Measurements from ENCODE around the gene MAST4. TPM values are rescaled to one million over a fixed set of nuclear protein-coding genes. Genes with fewer than 3 reads are reported as not detected.
A peak's percentile ranks its signal among the peaks of the same experiment; 100 is the strongest.

MAST4 gene
- total RNA-seq, 2 donors from 2014 or later = 50.4 to 60.6 TPM

- no peak for DNase-seq (ENCODE audit: low spot score)
- no peak for TF ChIP-seq CTCF (IDR thresholded peaks at IDR 0.05)
- Histone ChIP-seq H3K27me3 (no peaks in the 10 kb centered on the region), H3K36me3 (no peaks in the 10 kb centered on the region), H3K4me1 (peaks cover 0 to 27% of the 10 kb centered on the region in 2 donors), H3K4me3 (no peak overlapping the region), H3K27ac (peak overlapping the region; percentile 32 to 59), H3K9me3 (no peaks in the 10 kb centered on the region)
Measured at GRCh38 chr5:66826263-66826662, 230.1 kb downstream of the MAST4 start.

GRCh38 chr5:66826696-66827095 is 230.5 kb downstream of the MAST4 start:
- no peaks in the 10 kb centered on the region for H3K36me3 ChIP-seq
- no peaks in the 10 kb centered on the region for H3K9me3 ChIP-seq
- no peak for DNase-seq (ENCODE audit: low spot score)
- no peak for TF ChIP-seq CTCF (IDR thresholded peaks at IDR 0.05)
- peaks cover 0 to 27% of the 10 kb centered on the region in 2 donors for H3K4me1 ChIP-seq
- peak overlapping the region; percentile 32 to 59 for H3K27ac ChIP-seq
- H3K4me3 ChIP-seq = no peak overlapping the region
- H3K27me3 ChIP-seq = no peaks in the 10 kb centered on the region

GRCh38 chr5:66828046-66828547 is 231.9 kb downstream of the MAST4 start:
- no peaks in the 10 kb centered on the region for H3K9me3 ChIP-seq
- peak overlapping the region; percentile 28 to 47 for H3K4me3 ChIP-seq
- H3K36me3 ChIP-seq = no peaks in the 10 kb centered on the region
- DNase-seq (ENCODE audit: low spot score) = no peak
- TF ChIP-seq CTCF (IDR thresholded peaks at IDR 0.05) = no peak
- no peaks in the 10 kb centered on the region for H3K27me3 ChIP-seq
- peak overlapping the region; percentile 59 to 78 for H3K27ac ChIP-seq
- peaks cover 0 to 27% of the 10 kb centered on the region in 2 donors for H3K4me1 ChIP-seq

- peak; percentile 89 for DNase-seq (ENCODE audit: low spot score)
- Histone ChIP-seq H3K36me3 (no peaks in the 10 kb centered on the region), H3K4me1 (peaks cover 0 to 27% of the 10 kb centered on the region in 2 donors), H3K4me3 (peak overlapping the region; percentile 28 to 47), H3K27ac (peak overlapping the region; percentile 59 to 78), H3K9me3 (no peaks in the 10 kb centered on the region), H3K27me3 (no peaks in the 10 kb centered on the region)
- no peak for TF ChIP-seq CTCF (IDR thresholded peaks at IDR 0.05)
Measured at GRCh38 chr5:66828548-66829357, 232.6 kb downstream of the MAST4 start.

GRCh38 chr5:66829358-66829674 is 233.1 kb downstream of the MAST4 start:
- Histone ChIP-seq H3K36me3 (no peaks in the 10 kb centered on the region), H3K9me3 (no peaks in the 10 kb centered on the region), H3K4me3 (peak overlapping the region; percentile 28 to 47), H3K27me3 (no peaks in the 10 kb centered on the region), H3K4me1 (peaks cover 0 to 27% of the 10 kb centered on the region in 2 donors), H3K27ac (peak overlapping the region; percentile 59 to 78)
- TF ChIP-seq CTCF (IDR thresholded peaks at IDR 0.05) = no peak
- DNase-seq (ENCODE audit: low spot score) = no peak
